COLO668 (cell line): ENCODE data around the gene KLHL17.

Experiments used
- DNase-seq: peaks from one replicate; lab custom pipeline; 2025; ENCODE audit not compliant: unreplicated experiment; lab: John Stamatoyannopoulos, UW

The KLHL17 gene

GRCh38 chr1:1013922-1014648 is 53.7 kb downstream of the KLHL17 start:
- DNase-seq: no peak

- peak; percentile 39 for DNase-seq
These were observed 54.7 kb downstream of the KLHL17 start for GRCh38 chr1:1014799-1015681.
